HUDEP-2 (cell line): ENCODE data around the gene SPAG6.
A peak's percentile ranks its signal among the peaks of the same experiment; 100 is the strongest.
"Not testable (repeated sequence)": the region's sequence is repeated elsewhere in the genome, so short reads cannot be mapped to it uniquely, and the experiment has no call there.

Experiments used
- DNase-seq, 76 experiments: peaks; one replicate each; lab custom pipeline; 2025; ENCODE audit not compliant: unreplicated experiment in 76 of 76; lab: John Stamatoyannopoulos, UW

Gene SPAG6

DNA sequence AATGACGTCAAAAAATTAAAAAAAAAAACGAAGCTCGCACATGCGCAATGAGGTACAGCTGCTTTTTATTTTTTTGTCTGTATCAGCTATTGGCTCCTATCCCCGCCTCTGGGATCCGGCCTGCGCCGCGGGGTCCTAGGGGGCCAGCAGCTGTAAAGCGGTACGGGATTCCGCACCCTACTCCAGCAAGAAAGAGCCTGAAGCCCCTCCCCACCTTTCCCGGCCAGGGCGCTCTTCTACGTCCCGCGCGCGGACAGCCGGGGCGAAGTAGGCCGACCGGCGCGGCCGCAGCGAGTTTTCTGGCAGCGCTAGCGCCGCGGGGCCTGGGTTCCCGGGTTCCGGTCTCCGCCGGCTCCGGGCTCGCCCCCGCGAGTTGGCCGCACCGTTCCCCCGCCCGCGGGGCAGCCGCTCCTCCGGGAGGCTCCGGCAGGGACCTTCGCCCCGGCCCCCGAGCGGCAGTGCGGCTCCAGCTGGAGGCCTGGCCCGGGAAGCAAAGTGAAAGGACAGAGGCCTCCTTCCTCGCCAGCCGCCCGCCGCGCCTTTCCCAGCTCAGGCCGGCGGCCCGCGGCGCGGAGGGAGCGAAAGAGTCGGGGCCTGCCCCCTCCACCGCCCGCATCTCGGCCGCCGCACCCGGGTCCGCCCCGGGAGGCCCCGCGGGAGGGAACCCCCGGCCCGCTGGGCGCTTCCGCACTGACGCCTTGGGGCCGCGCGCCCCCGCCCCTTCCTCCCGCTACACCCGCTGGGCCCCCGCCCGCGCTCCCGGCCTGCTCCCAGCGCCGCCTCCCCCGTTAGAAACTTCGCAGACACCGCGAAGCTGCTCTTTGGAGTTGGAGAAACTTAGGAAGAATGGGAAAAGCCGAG lies 4.7 kb upstream of the SPAG6 start:
- peak in 64 of 76 experiments; percentile 22 to 85 (median 57) for DNase-seq

DNA sequence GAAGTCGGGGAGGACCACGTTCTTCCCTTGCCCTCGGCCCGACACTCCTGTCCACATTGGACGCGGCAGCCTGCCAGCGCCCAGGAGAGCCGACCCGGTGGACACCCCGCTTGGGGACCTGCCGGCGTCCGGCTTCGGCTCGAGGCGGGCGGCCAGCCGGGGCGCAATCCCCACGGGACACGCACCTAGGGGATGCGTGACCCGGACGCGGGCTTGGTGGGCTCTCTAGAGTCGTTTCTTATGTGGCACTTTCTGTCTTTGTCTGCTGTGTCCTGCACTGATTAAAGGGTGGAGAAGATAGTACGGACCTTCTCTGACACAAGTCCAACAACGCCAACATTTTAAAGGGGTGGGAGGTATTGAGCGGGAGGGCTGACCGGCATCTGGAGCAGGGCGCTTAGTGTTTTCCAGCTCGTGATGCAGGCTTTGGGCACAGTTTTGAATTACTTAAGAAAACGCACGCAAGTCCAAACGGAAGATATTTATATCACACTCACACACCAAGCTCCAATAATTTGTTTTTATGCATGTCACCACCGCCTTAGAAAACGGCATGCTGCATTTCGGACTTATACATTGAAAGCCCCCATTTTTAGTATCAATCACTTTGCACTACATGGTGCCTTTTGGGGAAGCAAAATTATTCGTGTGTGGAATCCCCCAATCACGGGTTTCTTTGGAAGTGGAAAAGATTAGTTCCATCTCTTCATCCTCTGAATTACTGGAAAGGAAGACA lies 3.9 kb upstream of the SPAG6 start:
- peak in 4 of 76 experiments; percentile 28 to 49 (median 41) for DNase-seq

DNA sequence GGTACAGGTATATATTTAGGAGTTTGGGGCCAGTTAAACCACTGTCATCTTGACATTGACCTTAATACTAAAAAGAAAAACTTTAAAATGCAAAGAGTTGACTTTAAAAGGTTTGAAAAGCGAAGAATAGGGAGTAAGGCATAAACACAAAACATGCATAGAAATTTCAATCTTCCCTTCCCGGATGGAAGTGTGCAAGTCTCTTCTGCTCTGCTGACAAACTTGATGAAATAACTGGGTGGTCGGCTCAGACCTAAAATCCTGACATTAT lies 3.4 kb upstream of the SPAG6 start:
- no peak for DNase-seq

DNA sequence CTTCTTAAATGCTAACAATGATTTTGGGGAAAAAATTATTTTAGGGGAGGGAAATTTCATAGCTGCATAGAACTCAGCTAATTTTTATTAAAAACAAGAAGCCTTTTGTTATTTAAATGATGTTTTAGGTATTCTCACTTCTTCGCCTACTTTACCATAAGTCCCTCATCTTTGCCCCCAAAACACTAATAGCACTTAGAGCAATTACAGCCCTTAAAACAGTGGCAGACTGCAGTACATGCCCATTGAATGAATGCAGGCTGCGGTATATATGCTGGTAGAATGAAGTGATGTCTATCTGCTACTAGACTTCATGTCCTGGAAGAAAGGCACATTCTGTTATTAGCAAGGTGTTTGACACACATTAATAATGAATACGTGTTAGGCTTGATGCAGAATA lies 2.9 kb upstream of the SPAG6 start:
- DNase-seq = no peak

DNA sequence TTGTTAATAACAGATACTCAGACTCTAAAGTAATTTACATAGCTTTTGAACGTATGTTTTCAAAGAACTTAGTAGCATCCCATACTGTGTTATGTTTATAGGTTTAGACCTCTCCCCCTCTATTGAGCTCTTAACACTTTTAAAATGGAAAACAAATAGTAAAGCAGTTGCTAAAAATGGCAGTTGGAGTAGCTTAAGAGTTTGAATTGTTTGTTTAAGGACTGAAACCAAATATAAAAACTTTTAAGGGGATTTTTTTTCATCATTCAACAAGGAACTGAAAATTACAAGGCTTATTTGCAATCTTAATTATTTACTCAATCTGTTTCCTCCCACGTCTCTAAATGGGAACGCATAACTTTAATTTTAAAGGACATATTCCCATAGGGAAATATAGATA lies 1.6 kb upstream of the SPAG6 start:
- DNase-seq = no peak

DNA sequence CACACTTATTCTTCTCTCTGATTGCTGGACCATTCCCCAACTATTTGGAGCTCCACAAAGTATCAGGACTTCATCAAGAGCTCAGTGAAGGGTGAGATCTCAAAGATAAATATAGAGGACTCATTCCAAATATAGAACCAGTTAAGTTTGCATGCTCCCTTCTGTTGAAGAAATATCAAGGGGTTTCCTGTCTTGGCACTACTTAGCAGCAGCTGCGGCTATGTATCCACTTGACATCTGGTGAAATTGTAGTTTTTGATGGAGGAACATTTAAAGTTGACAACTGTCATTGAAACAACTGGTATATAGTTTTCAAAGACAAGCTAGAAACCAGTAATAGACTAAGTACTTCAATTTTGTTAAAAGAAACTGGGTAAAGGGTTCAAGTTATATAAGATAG lies 1.0 kb upstream of the SPAG6 start:
- DNase-seq = no peak

DNA sequence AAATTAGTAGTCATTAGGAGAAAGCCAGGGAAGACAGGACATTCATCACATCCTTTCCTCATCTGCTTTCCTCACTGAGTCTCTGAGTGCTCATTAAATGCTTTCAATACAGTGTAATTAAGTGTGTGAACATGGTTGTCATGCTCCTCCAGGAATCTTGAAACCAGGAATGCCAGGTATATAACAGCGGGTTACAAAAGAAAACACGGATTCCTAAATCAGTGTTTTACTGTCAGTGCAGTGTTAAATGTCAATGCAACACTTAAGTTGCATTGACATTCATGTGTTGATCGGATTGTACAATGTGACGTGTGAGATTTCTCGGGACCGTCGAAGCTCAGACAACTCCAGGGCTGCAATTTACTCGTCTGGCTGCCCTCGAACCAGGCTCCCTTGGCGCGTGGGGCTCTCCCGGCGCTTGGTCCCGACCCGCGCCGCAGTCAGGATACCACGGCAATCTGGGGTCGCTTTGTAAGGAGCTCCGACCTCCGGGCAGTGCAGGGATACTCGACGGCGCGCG lies 455 bp upstream of the SPAG6 start:
- no peak for DNase-seq

DNA sequence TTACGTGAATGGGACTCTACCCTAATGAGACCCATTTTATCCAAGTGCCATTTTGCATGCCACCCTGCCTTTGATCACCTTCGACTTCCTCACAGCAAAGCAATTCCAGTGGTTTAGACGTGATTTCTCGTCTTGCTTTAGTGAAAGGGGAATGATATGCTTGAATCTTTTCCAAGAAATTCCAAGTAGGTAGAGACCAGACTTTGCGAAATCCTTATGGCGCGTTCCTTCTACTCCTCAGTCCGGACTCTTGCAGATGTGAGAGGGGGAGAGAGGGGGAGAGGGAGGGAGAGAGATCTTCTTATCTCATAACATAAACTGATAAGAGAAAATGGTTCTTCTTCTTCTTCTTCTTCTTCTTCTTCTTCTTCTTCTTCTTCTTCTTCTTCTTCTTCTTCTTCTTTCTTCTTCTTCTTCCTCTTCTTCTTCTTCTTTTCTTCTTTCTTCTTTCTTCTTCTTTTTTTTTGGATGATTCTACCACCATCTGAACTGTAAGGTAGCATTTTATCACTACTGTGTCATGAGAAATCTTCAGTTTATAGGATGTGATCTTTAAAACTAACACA lies 883 bp downstream of the SPAG6 start:
- no peak for DNase-seq

DNA sequence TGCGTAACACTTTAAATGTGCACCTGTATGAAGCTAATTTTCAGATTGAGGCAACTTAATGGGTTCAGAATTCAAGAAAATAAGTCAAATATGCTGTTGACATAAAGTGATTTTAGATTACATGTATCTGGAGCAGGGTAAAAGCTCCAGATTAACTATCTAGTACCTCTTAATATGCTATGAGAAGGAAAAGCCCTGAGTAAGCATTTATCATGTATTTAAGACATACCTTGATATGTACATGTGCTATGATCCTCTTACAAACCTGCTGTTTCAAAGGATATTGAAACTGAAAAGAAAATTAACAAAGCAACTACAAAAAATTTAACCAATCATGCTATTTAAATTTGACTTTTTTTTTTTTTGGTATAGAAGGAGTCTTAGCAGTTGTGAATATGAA lies 4.5 kb downstream of the SPAG6 start:
- DNase-seq = no peak

DNA sequence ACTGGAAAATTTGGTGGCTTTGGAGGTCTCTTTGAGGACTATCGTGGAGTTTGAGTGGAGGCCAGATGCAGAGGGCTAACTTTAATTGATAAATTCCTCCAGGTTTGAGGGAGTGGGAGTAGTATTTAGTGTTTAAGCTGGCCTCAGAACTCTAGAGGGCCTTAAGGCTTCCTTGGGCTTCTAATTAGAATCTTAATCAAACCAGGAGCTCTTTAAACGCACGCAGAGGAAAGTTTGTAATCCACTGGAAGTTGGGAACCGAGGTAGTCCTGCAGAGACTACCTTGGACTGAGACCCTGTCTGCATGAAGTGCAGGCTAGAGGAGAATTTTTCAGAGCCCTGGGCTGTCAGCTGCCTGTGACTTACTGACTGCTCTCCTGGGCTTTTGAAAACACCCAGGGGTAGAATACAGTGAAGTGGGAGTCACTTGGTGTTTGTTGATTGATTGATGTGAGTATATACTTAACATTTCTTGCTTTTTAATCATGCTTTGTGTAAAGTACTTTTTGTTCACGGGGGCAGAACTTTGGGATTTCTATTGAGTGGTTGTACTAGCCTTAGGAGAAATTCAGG lies 5.9 kb downstream of the SPAG6 start:
- DNase-seq = no peak

DNA sequence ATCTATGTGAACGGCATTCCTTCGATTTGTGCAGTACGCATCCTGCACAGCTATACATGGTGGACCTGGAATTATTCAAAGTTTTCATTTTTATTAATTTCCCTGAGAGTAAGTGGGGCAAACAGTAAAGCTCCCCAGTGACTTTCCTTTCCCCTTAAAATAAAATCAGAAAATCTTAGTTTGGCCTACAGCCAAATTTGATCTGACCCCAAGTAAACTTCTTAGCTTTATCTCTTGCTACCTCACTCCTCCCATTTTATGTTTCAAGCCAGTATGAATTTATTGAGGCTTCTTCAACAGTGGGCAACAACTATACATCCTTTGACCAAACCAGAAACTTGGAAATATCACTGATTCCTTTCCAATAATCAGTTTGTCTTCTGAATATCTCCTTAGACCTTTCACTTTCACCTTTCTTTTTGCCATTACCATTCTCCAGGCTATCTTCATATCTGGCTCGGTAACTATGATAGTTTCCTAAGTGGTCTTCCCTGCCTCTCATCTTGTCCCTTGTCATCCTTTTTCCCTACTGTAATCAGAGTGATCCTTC lies 11.1 kb downstream of the SPAG6 start:
- peak in 3 of 76 experiments; percentile 6 to 38 (median 23) for DNase-seq

DNA sequence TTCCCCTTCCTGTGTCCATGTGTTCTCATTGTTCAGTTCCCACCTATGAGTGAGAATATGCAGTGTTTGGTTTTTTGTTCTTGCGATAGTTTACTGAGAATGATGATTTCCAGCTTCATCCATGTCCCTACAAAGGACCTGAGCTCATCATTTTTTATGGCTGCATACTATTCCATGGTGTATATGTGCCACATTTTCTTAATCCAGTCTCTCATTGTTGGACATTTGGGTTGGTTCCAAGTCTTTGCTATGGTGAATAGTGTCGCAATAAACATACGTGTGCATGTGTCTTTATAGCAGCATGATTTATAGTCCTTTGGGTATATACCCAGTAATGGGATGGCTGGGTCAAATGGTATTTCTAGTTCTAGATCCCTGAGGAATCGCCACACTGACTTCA lies 12.5 kb downstream of the SPAG6 start:
- DNase-seq = not testable (repeated sequence)

DNA sequence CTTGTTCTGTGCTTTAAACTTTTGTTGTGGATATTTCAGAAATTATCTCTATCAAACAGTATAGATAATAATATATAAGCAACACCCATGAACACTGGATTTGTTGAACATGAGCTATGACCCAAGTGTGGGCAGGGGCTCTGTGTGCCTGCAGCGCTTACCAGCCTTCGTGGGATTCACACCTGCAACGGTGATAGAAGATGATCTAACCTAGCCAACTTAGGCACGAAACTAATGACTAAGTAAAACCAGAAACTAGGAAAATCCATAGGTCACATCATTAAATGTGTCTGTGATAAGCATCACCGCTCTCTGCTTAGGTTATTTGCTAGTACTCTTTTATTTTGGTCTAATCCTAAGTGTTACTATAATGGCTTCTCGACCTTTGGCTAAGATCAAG lies 18.0 kb downstream of the SPAG6 start:
- DNase-seq = no peak

DNA sequence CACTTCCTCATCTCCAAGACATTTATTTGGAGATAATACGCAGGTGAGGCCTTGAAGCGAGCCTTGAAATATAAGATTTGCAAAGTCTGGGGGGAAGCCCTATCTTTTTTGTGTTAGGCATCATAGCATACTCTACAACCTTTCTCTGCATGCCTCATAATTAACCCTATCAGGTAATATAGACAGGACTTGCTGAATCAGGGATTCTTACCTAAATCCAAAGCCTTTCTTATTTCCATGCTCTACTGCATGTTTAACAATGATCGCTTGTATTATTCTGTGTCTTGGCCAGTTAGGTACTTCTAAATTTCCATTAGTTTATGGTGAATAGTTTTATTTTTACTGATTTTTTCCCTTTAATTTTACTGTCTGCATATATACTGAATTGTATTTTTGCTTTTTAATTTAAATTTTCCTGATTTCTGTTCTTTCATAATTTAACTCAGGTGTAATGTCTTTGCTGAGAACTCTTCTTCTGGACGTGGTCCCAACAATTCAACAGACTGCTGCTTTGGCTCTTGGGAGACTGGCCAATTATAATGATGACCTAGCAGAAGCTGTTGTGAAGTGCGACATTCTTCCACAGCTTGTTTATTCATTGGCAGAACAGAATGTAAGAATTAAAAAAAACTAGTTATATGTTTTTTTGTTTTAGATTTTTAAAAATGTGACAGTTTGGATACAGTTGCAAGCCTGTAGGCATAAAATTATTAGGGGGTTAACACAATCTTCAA lies 19.3 kb downstream of the SPAG6 start:
- no peak for DNase-seq

DNA sequence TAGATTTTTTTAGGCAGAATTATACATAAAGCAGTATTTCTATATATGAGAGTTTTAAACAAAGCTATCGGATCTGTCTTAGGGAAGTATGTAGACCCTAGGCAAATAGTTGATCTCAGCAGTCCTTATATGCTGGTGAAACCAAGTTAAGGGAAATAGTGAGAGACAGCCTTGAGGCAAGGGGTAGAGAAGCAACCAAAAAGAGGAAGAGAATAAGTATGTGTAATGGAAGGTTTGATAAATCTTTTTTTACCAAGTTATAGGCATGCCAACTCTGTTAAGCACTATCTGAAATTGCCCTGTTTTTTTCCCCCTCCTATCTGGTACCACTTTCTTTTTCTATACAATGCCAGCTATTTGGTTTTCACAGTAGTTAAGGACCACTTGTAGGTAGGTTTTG lies 19.9 kb downstream of the SPAG6 start:
- no peak for DNase-seq

DNA sequence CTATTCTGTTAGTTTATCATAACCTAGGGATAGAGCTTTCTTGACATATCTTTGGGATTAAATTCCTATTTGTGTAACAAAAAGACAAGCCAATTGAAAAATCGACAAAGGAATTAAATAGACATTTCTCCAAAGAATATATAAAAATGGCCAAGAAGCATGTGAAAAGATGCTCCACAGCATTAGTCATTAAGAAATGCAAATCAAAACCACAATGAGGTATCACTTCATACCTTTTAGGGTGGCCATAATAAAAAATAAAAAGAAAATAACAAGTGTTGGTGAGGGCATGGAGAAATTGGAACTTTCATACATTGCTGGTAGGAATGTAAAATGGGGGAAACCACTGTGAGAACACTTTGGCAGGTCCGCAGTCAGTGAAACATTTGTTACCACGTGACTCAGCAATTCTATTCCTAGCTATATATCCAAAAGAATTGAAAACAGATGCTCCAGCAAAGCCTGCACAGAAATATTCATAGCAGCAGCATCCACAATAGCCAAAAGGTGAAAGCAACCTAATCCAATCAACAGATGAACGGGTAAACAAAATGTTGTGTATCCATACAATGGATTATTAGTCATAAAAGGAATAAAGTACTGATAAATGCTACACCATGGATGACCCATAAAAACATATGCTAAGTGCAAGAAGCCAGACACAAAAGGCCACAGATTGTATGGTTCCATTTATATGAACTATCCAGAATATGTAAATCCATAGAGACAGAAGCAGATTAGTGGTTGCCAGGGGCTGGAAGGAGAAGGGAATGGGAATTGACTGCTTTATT lies 20.5 kb downstream of the SPAG6 start:
- no peak for DNase-seq

DNA sequence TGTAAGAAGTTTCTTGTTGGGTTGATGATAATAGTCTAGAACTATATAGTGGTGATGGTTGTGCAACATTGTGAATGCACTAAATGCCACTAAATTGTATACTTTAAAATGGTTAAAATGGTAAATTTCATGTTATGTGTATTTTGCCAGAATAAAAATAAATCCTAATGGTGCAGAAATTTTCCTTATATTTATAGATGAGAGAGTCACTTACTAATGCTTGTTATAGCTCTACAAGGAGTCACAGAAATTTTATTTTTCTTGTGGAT lies 21.1 kb downstream of the SPAG6 start:
- DNase-seq = no peak

DNA sequence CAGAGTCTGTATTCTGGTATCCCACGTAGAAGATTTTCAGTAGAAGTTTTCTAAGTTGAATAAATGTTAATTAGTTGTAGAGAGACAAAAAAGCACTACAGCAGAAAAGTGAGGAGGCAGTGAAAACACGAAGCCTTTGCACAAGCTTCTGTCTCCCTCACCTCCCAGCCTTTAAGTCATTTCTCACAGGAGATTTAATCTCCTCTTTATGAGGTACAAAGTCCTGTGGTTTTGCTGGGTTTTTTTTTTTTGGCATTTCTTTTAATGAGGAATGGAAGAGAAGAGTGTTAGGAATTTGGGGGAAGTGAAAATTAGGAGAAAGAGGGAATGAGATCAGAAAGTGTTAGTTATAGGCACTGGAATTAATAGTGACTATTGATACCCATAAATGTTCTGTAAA lies 21.5 kb downstream of the SPAG6 start:
- DNase-seq = no peak

DNA sequence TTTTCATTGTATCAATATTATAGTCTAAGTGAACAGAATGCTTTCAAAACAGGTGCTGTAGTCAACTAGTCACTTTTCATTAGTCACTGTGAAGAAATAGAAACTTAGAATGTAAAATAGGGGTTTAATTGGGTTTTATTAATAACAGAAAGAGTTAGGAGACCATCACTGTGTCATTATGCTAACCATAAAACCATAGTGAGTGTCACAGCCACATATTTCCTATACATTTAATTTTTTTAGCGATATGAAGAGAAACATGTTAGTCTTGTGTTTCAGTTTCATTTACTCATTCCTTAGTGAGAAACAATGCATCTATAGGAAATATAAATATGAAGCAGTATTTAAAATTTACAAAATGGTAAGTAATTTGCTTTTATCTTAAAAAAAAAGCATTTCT lies 22.2 kb downstream of the SPAG6 start:
- DNase-seq = no peak

DNA sequence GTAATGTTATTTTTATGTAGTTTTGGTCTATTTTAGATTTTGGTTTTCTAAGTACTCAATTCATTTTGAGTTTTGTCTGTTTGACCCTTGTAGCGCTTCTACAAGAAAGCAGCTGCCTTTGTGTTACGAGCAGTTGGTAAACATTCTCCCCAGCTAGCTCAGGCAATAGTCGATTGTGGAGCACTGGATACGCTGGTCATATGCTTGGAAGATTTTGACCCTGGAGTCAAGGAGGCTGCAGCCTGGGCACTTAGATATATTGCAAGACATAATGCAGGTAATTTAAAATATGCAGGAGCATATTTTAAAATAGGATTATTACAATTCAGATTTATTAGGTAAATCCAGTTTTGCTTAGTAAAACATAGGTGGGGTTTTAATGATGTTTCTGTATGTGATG lies 23.1 kb downstream of the SPAG6 start:
- no peak for DNase-seq
